ENCODE results near the gene CNKSR2. TPM values are rescaled to one million over a fixed set of nuclear protein-coding genes. Genes with fewer than 3 reads are reported as not detected.

The CNKSR2 gene
- total and polyA plus RNA-seq, 10 of the 15 experiments (the other 5 are each of a cell fraction or from before 2014, with no cell fraction given) = 0.02 to 0.69 (median 0.18) TPM; not detected in 4

GRCh38 chrX:21691512-21692018 lies 317.3 kb downstream of the CNKSR2 start:
- DNase-seq (ENCODE audit: low read depth, low spot score) (no peak), FAIRE-seq (no peak), ATAC-seq (no peak)
- RAD21 ChIA-PET (ENCODE audit: unreplicated experiment) = no interaction called here
- no peaks in the 10 kb centered on the region for H3K36me3 ChIP-seq (ENCODE audit: control insufficient read depth in 2 of 2, insufficient read depth in 2 of 2, low read length in 1 of 2)
- H3K79me2 ChIP-seq (ENCODE audit: control insufficient read depth, insufficient read depth, low read length) = no peaks in the 10 kb centered on the region
- intact Hi-C loops (cut with micrococcal nuclease; ENCODE audit: unreplicated experiment) = no loop called here
- H3K27me3 ChIP-seq (replicated peaks in 1 of 2; ENCODE audit: control insufficient read depth in 2 of 2, insufficient read depth in 2 of 2, low read length in 1 of 2) = no peaks in the 10 kb centered on the region
- no peak overlapping the region for H3K9ac ChIP-seq (ENCODE audit: control insufficient read depth, insufficient read depth, low read length)
- H2AFZ ChIP-seq (ENCODE audit: control insufficient read depth, low read depth, low read length) = no peak overlapping the region
- POLR2A ChIA-PET = no interaction called here
- WGBS (ENCODE audit: insufficient coverage, insufficient replicate concordance, low lambda C conversion rate, missing lambda C conversion rate) = 58% methylated on average over 3 of the region's 3 CpGs
- H3K9me3 ChIP-seq (replicated peaks; ENCODE audit: control insufficient read depth, insufficient read depth, low read length) = no peaks in the 10 kb centered on the region
- H4K20me1 ChIP-seq (ENCODE audit: control insufficient read depth, insufficient read depth) = no peaks in the 10 kb centered on the region
- no TSS peak for BruUV-seq (replicated peaks)
- in situ Hi-C loops (cut with MboI) = no loop called here
- H3K4me1 ChIP-seq (ENCODE audit: control insufficient read depth, insufficient read depth, low read length) = no peaks in the 10 kb centered on the region
- TF ChIP-seq PBX3 (IDR thresholded peaks at IDR 0.05; ENCODE audit: insufficient replicate concordance, low read depth, low read length) (no peak), ASH2L (IDR thresholded peaks at IDR 0.05; ENCODE audit: borderline replicate concordance, low read depth) (no peak), GABPA (IDR thresholded peaks at IDR 0.05; ENCODE audit: low read depth) (no peak), RCOR1 (conservative IDR thresholded peaks at IDR 0.05; ENCODE audit: low read depth, low read length) (no peak), BRCA1 (IDR thresholded peaks at IDR 0.05; ENCODE audit: low read depth, low read length) (no peak), RUNX3 (IDR thresholded peaks at IDR 0.05; ENCODE audit: low read length) (no peak), NKRF (conservative IDR thresholded peaks at IDR 0.05) (no peak), PML (IDR thresholded peaks at IDR 0.05; ENCODE audit: low read length) (no peak), PKNOX1 (IDR thresholded peaks at IDR 0.05) (no peak), REST (IDR thresholded peaks at IDR 0.05; ENCODE audit: low read depth, low read length) (no peak), FOXM1 (IDR thresholded peaks at IDR 0.05; ENCODE audit: low read depth, low read length) (no peak)
- TF ChIP-seq, protein P1, sequence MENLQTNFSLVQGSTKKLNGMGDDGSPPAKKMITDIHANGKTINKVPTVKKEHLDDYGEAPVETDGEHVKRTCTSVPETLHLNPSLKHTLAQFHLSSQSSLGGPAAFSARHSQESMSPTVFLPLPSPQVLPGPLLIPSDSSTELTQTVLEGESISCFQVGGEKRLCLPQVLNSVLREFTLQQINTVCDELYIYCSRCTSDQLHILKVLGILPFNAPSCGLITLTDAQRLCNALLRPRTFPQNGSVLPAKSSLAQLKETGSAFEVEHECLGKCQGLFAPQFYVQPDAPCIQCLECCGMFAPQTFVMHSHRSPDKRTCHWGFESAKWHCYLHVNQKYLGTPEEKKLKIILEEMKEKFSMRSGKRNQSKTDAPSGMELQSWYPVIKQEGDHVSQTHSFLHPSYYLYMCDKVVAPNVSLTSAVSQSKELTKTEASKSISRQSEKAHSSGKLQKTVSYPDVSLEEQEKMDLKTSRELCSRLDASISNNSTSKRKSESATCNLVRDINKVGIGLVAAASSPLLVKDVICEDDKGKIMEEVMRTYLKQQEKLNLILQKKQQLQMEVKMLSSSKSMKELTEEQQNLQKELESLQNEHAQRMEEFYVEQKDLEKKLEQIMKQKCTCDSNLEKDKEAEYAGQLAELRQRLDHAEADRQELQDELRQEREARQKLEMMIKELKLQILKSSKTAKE (IDR thresholded peaks at IDR 0.05; ENCODE audit: low read depth, poor library complexity, severe bottlenecking) = no peak
- H3K4me3 ChIP-seq = no peak overlapping the region
- CTCF ChIA-PET = interaction anchor here (1.2 kb wide), 1 partner anchor 19 kb away, joined by 4 read pairs; no protein-coding TSS in a partner anchor
- H3K4me2 ChIP-seq (ENCODE audit: control insufficient read depth, insufficient read depth) = no peak overlapping the region
- H3K27ac ChIP-seq (ENCODE audit: control insufficient read depth, insufficient read depth) = no peak overlapping the region
- SMC1A ChIA-PET (ENCODE audit: uncharacterized antibody, unreplicated experiment) = no interaction called here

All from GM12878 (cell line).